NCI-H2107 treated with DMSO at 0.1 percent for 48 hours (cell line): ENCODE results near the gene PRKAR2A.
"Not testable (repeated sequence)": the region's sequence is repeated elsewhere in the genome, so short reads cannot be mapped to it uniquely, and the experiment has no call there.

Source experiments
- DNase-seq: peaks from one replicate; lab custom pipeline; 2025; ENCODE audit not compliant: unreplicated experiment; lab: John Stamatoyannopoulos, UW

The PRKAR2A gene

GRCh38 chr3:48837163-48837562, 10.5 kb downstream of the PRKAR2A start:
- no peak for DNase-seq

DNA sequence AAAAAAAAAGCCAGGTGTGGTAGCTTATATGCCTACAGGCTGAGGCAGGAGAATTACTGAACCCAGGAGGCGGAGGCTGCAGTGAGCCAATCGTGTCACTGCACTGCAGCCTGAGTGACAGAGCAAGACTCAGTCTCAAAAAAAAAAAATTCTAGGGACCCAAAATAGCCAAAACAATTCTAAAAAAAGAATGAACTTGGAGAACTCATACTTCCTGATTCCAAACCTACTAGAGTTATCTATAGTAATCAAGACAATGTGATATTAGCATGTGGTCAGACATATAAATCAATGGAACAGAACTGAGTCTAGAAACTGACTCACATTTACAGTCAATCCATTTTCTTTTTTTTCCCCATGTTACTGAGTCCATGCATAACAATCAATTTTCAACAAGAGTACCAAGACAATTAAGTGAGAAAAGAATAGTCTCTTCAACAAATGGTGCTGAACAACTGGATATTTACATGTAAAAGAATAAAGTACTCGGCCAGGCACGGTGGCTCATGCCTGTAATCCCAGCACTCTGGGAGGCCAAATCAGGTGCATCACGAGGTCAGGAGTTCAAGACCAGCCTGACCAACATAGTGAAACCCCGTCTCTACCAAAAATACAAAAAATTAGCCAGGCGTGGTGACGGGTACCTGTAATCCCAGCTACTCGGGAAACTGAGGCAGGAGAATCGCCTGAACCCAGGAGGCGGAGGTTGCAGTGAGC, 11.9 kb downstream of the PRKAR2A start:
- DNase-seq = no peak

- no peak for DNase-seq
Observed at GRCh38 chr3:48832684-48833083, 15.0 kb downstream of the PRKAR2A start.

DNA sequence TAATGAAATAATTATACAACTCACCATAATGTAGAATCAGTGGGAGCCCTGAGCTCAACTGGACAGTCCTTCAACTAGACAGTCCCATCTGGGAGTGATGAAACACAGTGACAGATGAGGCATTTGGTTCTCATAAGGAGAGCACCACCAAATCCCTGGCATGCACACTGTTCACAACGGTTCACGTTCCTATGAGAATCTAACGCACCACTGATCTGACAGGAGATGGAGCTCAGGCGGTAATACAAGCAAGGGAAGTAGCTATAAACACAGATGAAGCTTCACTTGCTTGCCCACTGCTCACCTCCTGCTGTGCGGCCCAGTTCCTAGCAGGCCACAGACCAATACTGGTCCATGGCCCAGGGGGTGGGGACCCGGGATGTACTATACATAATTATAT, 17.0 kb downstream of the PRKAR2A start:
- no peak for DNase-seq

GRCh38 chr3:48829525-48829924, 18.1 kb downstream of the PRKAR2A start:
- DNase-seq = not testable (repeated sequence)

DNA sequence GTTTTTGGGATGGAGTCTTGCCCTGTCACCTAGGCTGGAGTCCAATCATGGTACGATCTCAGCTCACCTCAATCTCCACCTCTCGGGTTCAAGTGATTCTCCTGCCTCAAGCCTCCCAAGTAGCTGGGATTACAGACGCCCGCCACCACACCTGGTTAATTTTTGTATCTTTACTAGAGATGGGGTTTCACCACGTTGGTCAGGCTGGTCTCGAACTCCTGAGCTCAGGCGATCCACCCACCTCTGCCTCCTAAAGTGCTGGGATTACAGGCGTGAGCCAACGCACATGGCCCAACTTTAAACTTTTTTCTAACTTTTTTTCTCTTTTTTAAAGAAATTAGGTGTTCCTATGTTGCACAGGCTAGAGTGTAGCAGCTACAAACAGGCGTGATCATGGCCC, 19.8 kb downstream of the PRKAR2A start:
- not testable (repeated sequence) for DNase-seq

DNA sequence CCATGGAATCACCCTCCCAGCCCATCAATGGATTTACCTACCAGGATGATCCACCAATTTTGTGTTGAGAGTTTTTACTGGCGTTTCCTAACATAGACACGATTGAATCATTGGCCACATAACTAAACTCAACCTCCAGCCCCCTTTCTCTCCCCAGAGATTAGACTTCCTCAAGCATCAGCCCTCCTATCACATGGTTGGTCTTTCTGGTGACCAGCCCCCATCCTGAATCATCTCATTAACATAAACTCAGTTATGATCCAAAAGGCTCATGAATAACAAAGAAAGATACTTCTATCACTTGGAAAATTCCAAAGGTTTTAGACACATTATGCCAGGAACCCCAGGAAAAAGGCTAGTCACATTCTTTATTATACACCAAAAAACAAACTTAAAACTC, 21.2 kb downstream of the PRKAR2A start:
- no peak for DNase-seq

DNA sequence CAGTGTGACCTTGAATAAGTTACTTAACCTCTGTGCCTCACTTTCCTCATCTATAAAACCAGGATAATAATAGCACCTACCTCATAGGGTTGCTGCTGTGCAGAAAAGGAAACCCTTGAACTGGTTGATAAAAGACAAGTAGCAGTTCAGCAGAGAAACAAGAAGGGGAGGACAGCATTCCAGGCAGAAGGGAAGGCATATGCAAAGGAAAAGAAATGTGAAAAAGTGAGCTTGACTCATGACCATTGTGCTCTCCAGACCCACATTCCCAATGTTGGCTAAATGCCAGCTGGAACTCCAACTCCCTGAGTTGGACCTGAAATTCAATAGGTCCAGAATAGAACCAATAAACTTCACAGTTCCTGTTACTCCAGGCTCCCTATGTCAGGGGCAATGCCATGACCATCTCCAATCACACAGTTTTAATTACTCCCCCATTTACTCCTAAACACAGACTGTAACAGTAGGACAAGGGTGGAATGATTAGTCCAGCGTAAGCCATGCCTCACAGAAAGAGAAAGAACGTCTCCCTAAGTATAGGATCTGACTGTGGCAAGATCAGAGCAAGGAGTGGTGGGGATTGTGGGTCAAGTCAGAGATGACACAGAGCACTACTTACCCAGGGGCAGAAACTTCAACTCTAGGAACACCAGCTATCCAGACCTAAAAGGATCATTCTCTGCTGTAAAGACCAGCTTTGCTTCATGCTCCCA, 26.9 kb downstream of the PRKAR2A start:
- no peak for DNase-seq

DNA sequence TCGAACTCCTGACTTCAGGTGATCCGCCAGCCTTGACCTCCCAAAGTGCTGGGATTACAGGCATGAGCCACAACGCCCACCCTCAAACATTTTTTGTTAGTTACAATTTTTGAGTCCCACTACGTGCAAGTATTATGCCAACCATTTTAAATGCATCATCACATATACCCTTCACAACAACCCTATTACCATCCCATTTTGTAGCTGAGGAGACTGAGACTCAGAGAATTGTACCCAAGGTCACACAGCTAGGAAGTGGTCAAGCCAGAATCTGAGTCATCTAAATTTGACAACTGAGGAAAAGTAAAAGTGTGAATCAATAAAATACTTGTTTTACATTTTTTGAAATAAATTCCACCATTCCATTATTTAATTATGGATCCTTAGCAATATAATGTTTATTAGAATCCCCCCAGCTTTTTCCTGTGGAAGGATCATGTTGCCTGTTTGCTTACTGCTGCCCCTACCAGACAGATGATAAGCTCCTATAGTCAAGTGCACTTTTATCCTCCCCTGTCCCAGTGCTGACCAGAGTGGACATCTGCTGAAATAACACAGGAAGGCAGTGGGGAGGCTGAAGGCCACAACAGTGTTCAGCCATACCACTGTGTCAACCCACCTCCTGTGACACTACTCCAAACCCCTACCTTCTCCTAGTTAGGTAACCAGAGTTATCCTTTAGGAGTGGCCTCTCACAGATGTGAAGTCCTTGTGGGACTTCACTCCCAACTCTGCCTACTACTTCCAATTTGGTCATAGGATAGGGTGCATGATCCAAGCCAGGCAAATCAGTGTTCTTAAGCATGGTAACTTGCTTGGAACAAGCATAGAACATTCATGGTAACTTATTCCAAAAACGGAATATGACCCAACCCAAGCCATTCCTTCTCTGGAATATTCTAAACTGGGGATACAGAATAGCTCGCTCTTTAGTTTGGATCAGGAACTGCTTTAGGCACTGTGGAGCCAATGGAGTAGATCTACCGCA, 28.1 kb downstream of the PRKAR2A start:
- DNase-seq = no peak

DNA sequence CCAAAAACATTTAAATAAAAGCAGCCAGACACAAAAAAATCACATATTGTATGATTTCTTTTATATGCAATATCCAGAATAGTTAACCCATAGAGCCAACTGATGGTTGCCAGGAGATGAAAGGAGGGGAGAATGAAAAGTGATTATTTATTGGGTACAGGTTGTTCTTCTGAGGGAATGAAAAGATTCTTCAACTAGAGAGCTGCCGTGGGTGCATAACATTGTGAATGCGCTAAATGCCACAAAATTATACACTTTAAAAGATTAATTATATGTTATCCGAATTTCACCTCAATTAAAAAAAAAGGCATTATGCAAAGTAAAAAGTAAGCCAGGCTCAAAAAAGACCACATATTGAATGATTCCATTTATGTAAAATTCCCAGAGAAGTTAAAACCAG, 36.1 kb downstream of the PRKAR2A start:
- DNase-seq = no peak

DNA sequence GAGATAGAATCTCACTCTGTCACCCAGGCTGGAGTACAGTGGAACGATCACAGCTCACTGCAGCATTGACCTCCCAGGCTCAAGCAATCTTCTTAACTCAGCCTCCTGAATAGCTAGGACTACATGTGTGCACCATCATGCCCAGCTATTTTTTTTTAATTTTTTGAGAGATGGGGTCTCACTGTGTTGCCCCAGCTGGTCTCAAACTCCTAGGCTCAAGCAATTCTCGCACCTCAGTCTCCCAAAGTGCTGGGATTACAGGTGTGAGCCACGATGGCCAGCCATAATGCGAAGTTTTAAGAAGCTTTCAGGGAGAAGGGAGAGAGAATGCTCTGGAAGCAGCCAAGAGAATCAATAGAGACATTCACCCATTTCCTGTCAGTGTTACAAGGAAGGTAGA, 42.7 kb downstream of the PRKAR2A start:
- no peak for DNase-seq

DNA sequence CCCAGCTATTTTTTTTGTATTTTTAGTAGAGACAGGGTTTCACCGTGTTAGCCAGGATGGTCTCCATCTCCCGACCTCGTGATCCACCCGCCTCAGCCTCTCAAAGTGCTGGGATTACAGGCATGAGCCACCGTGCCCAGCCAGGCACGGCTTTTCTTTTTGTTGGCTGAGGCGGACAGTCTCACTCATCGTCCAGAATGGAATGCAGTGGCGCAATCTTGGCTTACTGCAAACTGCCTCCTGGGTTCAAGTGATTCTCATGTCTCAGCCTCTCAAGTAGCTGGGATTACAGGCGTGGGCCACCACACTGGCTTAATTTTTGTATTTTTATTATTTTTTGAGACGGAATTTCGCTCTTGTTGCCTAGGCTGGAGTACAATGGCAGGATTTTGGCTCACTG, 46.8 kb downstream of the PRKAR2A start:
- DNase-seq = not testable (repeated sequence)

DNA sequence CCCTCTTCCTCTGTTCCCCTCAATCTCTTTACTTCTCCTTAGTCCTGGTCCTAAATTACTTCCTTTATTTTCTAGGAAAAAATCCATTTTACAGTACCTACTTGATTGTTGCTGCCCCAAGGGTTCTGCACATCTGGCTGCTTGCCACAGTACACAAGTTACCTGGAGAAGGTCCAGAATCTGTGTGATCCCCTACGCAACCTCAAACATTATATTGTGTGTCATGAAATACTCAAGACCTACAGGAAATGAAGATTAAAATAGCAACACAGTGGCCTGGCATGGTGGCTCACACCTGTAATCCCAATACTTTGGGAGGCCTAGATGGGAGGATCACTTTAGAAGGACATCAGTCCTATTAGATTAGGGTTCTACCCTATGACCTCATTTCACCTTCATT, 48.7 kb downstream of the PRKAR2A start:
- no peak for DNase-seq

DNA sequence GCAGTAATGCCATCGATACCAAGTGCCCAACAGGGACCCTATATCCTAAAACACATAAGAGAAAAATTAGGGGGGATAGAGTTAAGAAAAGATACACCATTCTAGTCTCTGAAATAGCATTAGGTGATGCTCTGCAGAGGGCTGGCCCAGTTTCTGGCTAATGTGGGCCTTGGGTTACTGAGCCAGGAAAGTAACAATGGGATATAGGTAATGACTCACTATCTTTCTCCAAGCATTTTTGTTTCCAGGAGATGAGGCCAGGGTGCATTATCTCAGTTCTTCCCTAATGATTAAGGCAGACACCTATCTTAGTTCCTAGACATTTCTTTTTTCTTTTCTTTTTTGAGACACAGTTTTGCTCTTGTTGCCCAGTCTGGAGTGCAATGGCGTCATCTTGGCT, 50.0 kb downstream of the PRKAR2A start:
- DNase-seq = no peak

DNA sequence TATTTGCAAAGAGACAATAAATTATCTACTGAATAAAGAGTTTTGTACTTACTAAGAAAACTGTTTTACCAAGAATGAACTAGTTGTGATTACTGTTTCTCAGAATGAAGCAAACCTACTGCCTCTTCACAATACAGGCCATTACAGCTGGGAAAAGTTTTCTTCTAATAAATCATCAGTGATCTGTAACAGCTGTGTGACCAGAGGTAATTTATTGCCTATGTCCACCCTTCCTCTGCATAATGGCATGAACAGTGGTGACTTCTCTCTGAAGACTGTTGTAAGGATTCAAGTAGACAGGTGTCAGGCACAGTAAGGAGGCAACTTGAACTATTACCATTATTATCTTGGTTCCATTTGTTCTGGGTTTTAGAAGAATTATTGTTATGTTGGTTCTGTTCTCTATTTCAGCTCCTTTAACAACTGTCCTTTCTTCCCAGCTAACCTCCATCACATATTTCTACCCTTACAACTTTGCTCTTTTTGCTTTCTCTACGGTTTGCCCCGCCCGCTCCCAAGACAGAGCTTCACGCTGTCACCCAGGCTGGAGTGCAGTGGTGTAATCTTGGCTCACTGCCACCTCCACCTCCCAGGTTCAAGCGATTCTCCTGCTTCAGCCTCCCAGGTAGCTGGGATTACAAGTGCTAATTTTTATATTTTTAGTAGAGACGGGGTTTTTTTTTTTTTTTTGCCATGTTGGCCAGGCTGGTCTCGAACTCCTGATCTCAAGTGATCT, 51.5 kb downstream of the PRKAR2A start:
- DNase-seq = no peak

- not testable (repeated sequence) for DNase-seq
Observed at GRCh38 chr3:48793484-48793883, 54.2 kb downstream of the PRKAR2A start.

DNA sequence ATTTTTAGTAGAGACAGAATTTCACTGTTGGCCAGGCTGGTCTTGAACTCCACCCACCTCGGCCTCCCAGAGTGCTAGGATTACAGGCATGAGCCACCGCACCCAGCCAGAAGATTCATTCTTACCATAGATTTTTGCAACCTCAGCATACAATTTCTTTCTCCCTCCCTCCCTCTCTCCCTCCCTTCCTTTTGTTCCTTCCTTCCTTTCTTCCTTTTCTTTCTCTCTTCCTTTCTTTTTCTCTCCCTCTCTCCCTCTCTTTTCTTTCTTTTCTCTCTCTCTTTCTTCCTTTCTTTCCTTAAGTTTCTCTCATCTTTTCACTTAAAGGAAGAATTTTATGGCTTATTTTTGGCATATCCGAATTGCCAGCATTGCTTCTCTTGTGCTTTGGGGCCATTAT, 58.0 kb downstream of the PRKAR2A start:
- DNase-seq = no peak

DNA sequence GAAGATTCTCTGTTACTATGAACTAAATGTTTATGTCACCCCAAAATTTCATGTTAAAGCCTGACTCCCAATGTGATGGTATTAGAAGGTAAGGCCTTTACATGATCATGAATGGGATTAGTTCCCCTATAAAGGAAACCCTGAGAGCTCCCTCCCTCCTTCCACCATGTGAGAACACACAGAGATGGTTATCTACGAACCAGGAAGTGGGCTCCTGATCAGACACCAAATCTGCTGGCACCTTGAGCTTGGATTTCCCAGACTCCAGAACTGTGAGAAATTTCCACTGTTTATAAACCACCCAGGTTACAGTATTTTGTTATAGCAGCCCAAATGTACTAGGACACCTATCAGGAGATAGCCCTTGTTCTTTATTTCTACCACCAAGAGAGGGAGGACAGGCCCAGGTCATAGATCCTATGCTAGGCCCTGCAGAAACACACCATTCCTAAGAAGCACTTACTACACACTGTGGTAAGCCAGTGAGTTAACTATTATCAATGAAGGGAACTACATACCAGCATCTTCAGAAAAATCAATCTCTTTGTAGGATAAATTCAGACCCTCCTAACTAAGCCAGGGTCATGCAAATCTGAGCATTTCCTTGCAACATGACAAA, 59.0 kb downstream of the PRKAR2A start:
- no peak for DNase-seq

- no peak for DNase-seq
Observed at GRCh38 chr3:48784426-48785120, 63.1 kb downstream of the PRKAR2A start.

DNA sequence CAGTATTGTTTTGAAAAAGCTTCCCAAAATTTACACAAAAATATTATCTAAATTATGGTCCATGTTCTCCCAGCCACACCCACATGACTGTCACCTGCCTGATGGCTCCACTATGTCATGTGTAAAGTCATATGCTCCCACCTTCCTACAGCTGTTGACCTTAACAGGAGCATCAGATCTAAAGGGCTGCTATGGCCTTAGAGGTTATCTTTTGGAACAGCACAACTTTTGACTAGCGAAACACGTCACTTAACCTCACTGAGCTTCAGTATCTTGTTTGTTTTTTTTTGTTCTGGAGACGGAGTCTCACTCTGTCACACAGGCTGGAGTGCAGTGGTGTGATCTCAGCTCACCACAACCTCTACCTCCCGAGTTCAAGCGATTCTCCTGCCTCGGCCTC, 64.4 kb downstream of the PRKAR2A start:
- no peak for DNase-seq
